Lung (tissue), 12 donors: Measurements from ENCODE around the gene ACER2. TPM values are rescaled to one million over a fixed set of nuclear protein-coding genes. Genes with fewer than 3 reads are reported as not detected.

ENCODE experiments used
- ATAC-seq: fragments of 200-7000 bp; cut with Tn5 transposase; one replicate; pipeline ENCODE4 v1.9.1; 2020; ENCODE audit warnings: moderate number of reproducible peaks; ENCODE audit not compliant: insufficient read depth, low FRiP score
- DNase-seq, 3 donors: peaks; one replicate each; pipeline ENCODE4 v3.0.0-alpha.2; 2013 to 2017
- H3K27ac ChIP-seq, 2 donors: one replicate each; pipeline ENCODE4 v1.5.1; 2013; ENCODE audit warnings: mild to moderate bottlenecking in 2 of 2, moderate library complexity in 2 of 2, control low read depth in 1 of 2, inconsistent platforms in 1 of 2, low read depth in 1 of 2, low read length in 1 of 2
- H3K27me3 ChIP-seq, 3 donors: one replicate each; pipeline ENCODE4 v1.5.1; 2013; ENCODE audit warnings: low read length in 2 of 3; ENCODE audit not compliant: control insufficient read depth in 3 of 3, insufficient read depth in 3 of 3
- H3K36me3 ChIP-seq, 4 donors: one replicate each; pipeline ENCODE4 v1.5.1; 2013; ENCODE audit warnings: low read length in 4 of 4, mild to moderate bottlenecking in 1 of 4, moderate library complexity in 1 of 4; ENCODE audit not compliant: control insufficient read depth in 4 of 4, insufficient read depth in 4 of 4
- H3K4me1 ChIP-seq, 5 donors: one replicate each; pipeline ENCODE4 v1.5.1; 2013; ENCODE audit warnings: low read length in 5 of 5, mild to moderate bottlenecking in 2 of 5, moderate library complexity in 1 of 5; ENCODE audit not compliant: control insufficient read depth in 5 of 5, insufficient read depth in 5 of 5
- H3K4me3 ChIP-seq: one replicate; pipeline ENCODE4 v1.5.1; 2013; ENCODE audit warnings: mild to moderate bottlenecking, control low read depth, moderate library complexity
- H3K9ac ChIP-seq, 2 donors: one replicate each; pipeline ENCODE4 v1.5.1; 2013; ENCODE audit warnings: low read length in 2 of 2, control low read depth in 1 of 2; ENCODE audit not compliant: insufficient read depth in 1 of 2
- H3K9me3 ChIP-seq, 4 donors: one replicate each; pipeline ENCODE4 v1.5.1; 2013; ENCODE audit warnings: low read length in 3 of 4, mild to moderate bottlenecking in 1 of 4, moderate library complexity in 1 of 4; ENCODE audit not compliant: control insufficient read depth in 4 of 4, insufficient read depth in 3 of 4
- CTCF ChIP-seq: IDR thresholded peaks from 2 replicates; pipeline ENCODE4 v1.5.1; 2012; ENCODE audit warnings: mild to moderate bottlenecking; ENCODE audit errors: control extremely low read depth, extremely low read depth
- WGBS, 2 donors: extraction: QIAGEN DNeasy Blood & Tissue Kit; methylation state at CpG; one replicate each; pipeline ENCODE4 v1.1.7; 2013; 5-methylcytosine and 5-hydroxymethylcytosine counted together
- polyA plus RNA-seq, 2 donors: library from polyadenylated mRNA; stranded (reverse); fragments of 200-250 nt; gene quantifications; one replicate each; pipeline ENCODE4 v1.2.1, GENCODE V29; 2013
- total RNA-seq, 2 donors: library from RNA; depleted of rRNA in 1 of 2; stranded (reverse); fragments of >200 nt in 1 of 2; gene quantifications; one replicate each; pipeline ENCODE4 v1.2.1, GENCODE V29; 2014 to 2021
- donor health status: control.
- donor health status: control.
- donor health status: Bipolar disorder and iron deficiency.
- donor health status: healthy.
- donor health status: DM: yes; HTN: yes; CAD: no.

The ACER2 gene
- total and polyA plus RNA-seq, 4 donors: 0.30 to 4.9 (median 2.8) TPM

- Histone ChIP-seq H3K9me3 (no peaks in the 10 kb centered on the region), H3K4me1 (peaks cover 0 to 11% (median 0%) of the 10 kb centered on the region in 5 donors), H3K36me3 (no peaks in the 10 kb centered on the region), H3K27ac (no peak overlapping the region), H3K27me3 (no peaks in the 10 kb centered on the region), H3K9ac (no peak overlapping the region), H3K4me3 (no peak overlapping the region)
- whole genome bisulfite sequencing, 2 donors: 95 to 96% methylated on average over 26 of the region's 26 CpGs
- no peak for ATAC-seq
- DNase-seq: no peak
- no peak for TF ChIP-seq CTCF
Observed at GRCh38 chr9:19461135-19461534, 52.3 kb downstream of the ACER2 start.

- WGBS, 2 donors: 77 to 79% methylated on average over 23 of the region's 23 CpGs
- DNase-seq: no peak
- Histone ChIP-seq H3K4me1 (peaks cover 0 to 2% (median 0%) of the 10 kb centered on the region in 5 donors), H3K9me3 (no peaks in the 10 kb centered on the region), H3K4me3 (no peak overlapping the region), H3K36me3 (no peaks in the 10 kb centered on the region), H3K27me3 (no peaks in the 10 kb centered on the region), H3K9ac (peak overlapping the region in 1 of 2 donors; percentile 62), H3K27ac (no peak overlapping the region)
- ATAC-seq: no peak
- TF ChIP-seq CTCF: no peak
Observed at GRCh38 chr9:19464061-19464763, 55.4 kb downstream of the ACER2 start.

- Histone ChIP-seq H3K27ac (no peak overlapping the region), H3K4me3 (no peak overlapping the region), H3K9me3 (no peaks in the 10 kb centered on the region), H3K4me1 (peaks cover 0 to 2% (median 0%) of the 10 kb centered on the region in 5 donors), H3K27me3 (no peaks in the 10 kb centered on the region), H3K9ac (peak overlapping the region in 1 of 2 donors; percentile 65), H3K36me3 (no peaks in the 10 kb centered on the region)
- 17 to 18% methylated on average over 35 to 49 of the region's 49 CpGs for WGBS, 2 donors
- TF ChIP-seq CTCF: peak; percentile 40
- DNase-seq (peak; percentile 73 to 78 (median 75)), ATAC-seq (peak; percentile 92)
Observed at GRCh38 chr9:19464764-19465585, 56.2 kb downstream of the ACER2 start.
